Fibroblast of mammary gland (primary cell): Measurements from ENCODE around the gene GRM3.

Experiments
- DNase-seq: peaks from one replicate; pipeline ENCODE4 v3.0.0-alpha.2; 2010; ENCODE audit warnings: low read depth
- H3K4me3 ChIP-seq: 2 replicates; pipeline ENCODE4 v1.5.1; 2011; ENCODE audit warnings: low read depth, mild to moderate bottlenecking, low read length, moderate library complexity; ENCODE audit not compliant: control insufficient read depth
- CTCF ChIP-seq: conservative IDR thresholded peaks from 2 replicates; pipeline ENCODE4 v1.5.1; 2011; ENCODE audit warnings: low read depth, low read length, inconsistent platforms; ENCODE audit not compliant: control insufficient read depth, insufficient read depth

Gene GRM3

GRCh38 chr7:86747698-86748097 is 104.0 kb downstream of the GRM3 start:
- DNase-seq = no peak
- TF ChIP-seq CTCF = no peak
- H3K4me3 ChIP-seq = no peak overlapping the region

GRCh38 chr7:86748201-86748600 is 104.5 kb downstream of the GRM3 start:
- no peak for DNase-seq
- no peak overlapping the region for H3K4me3 ChIP-seq
- no peak for TF ChIP-seq CTCF

GRCh38 chr7:86748843-86749719 is 105.4 kb downstream of the GRM3 start:
- TF ChIP-seq CTCF = no peak
- H3K4me3 ChIP-seq = no peak overlapping the region
- DNase-seq = peak; percentile 2

- no peak overlapping the region for H3K4me3 ChIP-seq
- no peak for TF ChIP-seq CTCF
- no peak for DNase-seq
Observed at GRCh38 chr7:86749741-86750665, 106.3 kb downstream of the GRM3 start.

- TF ChIP-seq CTCF = no peak
- H3K4me3 ChIP-seq = no peak overlapping the region
- no peak for DNase-seq
Observed at GRCh38 chr7:86760236-86760635, 116.5 kb downstream of the GRM3 start.

GRCh38 chr7:86762129-86762528 is 118.4 kb downstream of the GRM3 start:
- TF ChIP-seq CTCF = no peak
- no peak for DNase-seq

More at GRCh38 chr7:86762129-86762528, 118.4 kb downstream of the GRM3 start:
- no peak overlapping the region for H3K4me3 ChIP-seq
